ENCODE measurements around the gene PITPNC1.
"Not testable (repeated sequence)": the region's sequence is repeated elsewhere in the genome, so short reads cannot be mapped to it uniquely, and the experiment has no call there.

Gene PITPNC1

GRCh38 chr17:67491681-67492024 is 114.6 kb downstream of the PITPNC1 start:
- no peak for DNase-seq

GRCh38 chr17:67492251-67492740 is 115.2 kb downstream of the PITPNC1 start:
- DNase-seq, result no peak

- DNase-seq, result no peak
These were observed 115.9 kb downstream of the PITPNC1 start for GRCh38 chr17:67492824-67493517.

DNA sequence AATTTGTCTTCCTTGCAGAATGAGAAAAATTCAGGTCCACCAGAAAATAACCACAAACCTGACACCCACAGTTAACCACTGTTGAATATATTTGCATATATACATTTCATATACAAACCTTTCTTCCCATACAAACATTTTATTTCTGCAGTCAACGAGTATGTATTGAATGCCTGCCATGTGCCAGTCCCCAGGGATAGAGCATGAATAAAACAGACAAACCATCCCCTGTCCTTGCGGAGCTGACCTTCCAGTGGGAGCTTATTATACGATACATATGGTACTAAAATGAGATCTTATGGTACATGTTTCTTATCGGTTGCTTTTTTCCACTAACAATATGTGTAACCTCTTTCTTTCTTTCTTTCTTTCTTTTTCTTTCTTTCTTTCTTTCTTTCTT is 116.7 kb downstream of the PITPNC1 start:
- no peak for DNase-seq

GRCh38 chr17:67495534-67495933 is 118.5 kb downstream of the PITPNC1 start:
- DNase-seq, result not testable (repeated sequence)

DNA sequence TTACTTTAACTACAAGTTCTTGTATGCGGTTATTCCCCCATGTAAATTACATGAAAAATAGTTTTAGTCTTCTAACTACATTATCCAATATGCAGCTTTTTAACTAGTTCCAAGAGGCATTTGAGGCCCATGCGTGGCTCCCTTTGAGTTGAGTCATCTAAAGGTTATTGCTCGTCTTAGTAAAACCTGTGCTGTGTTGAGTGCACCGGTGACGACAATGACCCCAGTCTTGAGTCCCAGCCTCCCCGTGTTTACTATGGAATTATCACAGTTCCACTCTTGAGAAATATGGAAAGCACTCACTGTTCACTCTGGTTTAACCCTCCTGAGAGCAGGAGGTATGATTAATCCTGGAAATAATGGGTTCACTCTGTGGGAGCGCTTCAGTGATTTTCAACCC is 119.2 kb downstream of the PITPNC1 start:
- no peak for DNase-seq

GRCh38 chr17:67499685-67500084 is 122.6 kb downstream of the PITPNC1 start:
- no peak for DNase-seq

GRCh38 chr17:67500261-67500660 is 123.2 kb downstream of the PITPNC1 start:
- no peak for DNase-seq

- DNase-seq, result no peak
These were observed 123.7 kb downstream of the PITPNC1 start for GRCh38 chr17:67500677-67501300.

GRCh38 chr17:67502151-67502550 is 125.1 kb downstream of the PITPNC1 start:
- DNase-seq, result no peak

DNA sequence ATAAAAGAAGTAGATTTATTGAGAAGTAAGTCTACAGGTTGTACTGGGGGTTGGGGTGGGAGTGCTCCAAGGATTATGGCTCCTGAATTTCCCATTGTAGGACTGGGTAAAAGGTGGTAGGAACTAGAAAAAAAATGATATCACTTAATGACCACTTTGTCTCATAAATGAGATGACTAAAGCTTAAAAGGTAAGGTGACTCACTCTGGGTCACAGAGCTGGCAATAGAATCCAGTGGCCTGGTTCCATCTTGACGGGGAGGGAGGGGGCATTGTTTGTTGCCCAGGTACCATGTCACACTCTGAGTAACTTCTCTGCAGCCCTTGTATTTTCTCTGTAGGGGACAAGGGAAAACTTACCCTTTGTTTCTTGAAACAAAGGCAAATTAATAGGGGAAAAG is 126.1 kb downstream of the PITPNC1 start:
- DNase-seq, result no peak

- DNase-seq, result no peak
These were observed 126.7 kb downstream of the PITPNC1 start for GRCh38 chr17:67503739-67504138.

DNA sequence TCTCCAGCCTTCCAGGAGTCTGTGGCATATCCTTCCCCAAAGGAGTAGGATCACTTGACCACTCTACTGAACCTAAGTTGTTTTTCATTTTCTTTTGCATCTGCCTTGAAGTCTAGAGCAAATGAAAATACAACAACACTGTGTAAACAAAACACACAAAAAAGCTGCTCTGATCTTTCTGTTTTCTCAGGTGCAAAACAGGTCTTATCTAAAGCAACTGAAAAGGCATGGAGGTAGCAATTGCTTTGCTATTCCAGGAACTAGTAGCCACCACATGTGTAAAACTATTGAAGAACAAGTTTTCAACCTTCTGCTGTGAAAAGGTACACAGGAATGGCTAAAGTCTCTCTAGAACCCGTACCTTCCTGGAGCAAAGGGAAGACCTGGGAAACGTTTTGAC is 127.1 kb downstream of the PITPNC1 start:
- DNase-seq, result no peak

- DNase-seq, result no peak
These were observed 129.9 kb downstream of the PITPNC1 start for GRCh38 chr17:67506966-67507365.

GRCh38 chr17:67509390-67510287 is 132.6 kb downstream of the PITPNC1 start:
- no peak for DNase-seq

DNA sequence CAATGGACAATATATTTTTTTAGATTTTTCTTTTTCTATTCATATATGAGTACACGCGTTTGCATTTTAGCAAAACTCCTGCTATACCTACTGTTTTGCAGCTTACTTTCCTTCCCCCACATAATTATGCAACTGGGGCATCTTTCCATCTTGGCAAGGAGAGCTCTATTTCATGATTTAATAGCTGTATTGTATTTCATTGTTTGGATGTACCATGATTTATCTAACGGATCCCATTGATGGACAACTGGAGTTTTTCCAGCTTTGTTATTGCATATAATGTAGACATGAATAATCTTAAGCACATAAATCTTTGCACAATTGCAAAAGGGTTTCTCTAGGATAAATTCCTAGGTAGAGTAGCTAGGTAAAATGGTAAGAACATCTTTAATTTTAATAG is 133.9 kb downstream of the PITPNC1 start:
- DNase-seq, result no peak

DNA sequence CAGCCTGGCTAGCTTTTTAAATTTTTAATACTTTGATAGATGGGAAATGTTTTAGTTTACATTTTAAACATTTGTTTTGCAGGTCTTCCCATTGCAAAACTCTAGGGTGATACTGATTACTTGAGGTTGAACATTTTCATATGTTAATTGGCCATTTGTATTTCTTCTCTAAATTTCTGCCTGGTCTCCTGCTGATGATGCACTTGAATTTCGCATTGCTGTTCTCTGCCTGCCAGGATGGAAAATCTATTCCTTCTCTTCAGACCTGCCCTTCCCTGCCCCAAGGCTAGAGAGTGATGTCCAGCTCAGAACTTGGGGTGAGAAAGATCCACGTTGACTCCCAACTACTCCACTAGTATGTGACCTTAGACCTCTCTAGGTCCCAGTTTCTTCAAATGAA is 134.7 kb downstream of the PITPNC1 start:
- no peak for DNase-seq

GRCh38 chr17:67514998-67515397 is 137.9 kb downstream of the PITPNC1 start:
- no peak for DNase-seq

GRCh38 chr17:67515490-67516083 is 138.5 kb downstream of the PITPNC1 start:
- DNase-seq, result no peak

- DNase-seq, result not testable (repeated sequence)
These were observed 139.5 kb downstream of the PITPNC1 start for GRCh38 chr17:67516571-67516970.

- DNase-seq, result no peak
These were observed 140.2 kb downstream of the PITPNC1 start for GRCh38 chr17:67517325-67517724.

GRCh38 chr17:67518876-67519275 is 141.8 kb downstream of the PITPNC1 start:
- no peak for DNase-seq

DNA sequence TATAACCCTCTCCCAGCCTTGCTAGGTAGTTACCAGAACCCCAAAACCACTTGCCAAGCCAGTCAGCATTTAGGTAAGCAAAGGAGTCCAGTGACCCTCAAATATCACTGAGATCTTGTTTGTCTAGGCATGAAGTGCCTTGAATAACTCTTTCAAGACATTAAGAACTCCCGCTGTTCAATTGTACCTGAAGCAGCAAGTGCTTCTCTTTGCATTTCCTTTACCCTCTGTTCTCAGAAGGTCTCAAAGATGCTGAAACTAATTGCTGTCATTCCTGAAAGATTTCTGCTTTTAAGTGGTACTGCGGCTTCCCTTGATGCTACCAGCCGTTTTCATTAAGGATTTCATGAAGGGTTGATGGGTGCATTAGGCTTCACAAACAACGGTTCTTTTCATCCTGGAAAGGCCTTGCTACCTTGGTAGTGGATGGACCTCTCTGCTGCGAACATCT is 142.7 kb downstream of the PITPNC1 start:
- no peak for DNase-seq
